Smooth muscle cell of the brain vasculature (primary cell): ENCODE results near the gene ZMIZ1.

ENCODE experiments used
- DNase-seq: peaks from one replicate; pipeline ENCODE4 v3.0.0-alpha.2; 2012; ENCODE audit warnings: low read depth, low spot score

ZMIZ1 gene

DNA sequence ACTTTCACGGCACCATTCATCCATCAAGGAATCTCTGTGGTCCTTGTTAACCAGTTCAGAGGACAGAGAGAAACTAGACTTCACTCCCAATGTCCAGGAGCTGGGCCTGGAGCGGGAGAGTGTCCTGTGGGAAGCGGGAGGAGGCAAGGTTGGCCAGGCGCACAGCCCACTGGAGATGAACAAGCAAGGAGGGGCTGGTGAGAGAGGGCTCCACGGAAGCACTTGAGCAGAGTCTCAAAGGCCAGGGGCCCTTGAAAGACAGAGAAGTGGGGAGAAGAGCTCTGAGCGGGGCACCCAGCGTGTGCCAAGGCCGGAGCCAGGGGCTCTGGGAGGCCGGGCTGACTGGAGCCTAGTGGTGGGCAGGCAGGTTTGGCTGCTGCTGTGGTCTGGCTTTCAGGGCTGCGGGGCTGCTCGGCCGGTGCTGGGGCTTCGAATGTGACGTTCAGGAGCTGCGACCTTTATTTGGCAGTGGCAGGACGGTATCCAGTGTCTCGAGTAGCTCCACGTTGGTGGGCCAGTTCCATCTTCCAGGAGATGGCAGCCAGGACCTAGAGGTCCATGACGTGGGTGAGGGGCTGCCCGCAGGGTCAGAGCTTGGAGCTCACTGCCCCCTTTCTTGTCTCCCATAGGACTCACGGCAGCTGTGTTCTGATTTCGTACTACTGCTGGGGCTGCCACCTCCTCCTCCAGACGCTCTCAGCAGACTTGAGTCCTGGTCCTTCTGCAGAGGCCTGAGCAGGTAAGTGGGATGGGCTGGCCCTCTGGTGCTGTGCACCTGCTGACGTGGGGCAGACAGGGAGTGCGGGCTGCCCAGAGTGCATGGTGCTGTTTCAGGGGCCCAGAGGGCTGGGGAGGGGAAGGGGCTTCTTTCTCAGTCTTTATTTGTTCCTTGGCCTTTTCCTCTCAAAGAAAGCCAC, 49.8 kb downstream of the ZMIZ1 start:
- DNase-seq, result no peak

DNA sequence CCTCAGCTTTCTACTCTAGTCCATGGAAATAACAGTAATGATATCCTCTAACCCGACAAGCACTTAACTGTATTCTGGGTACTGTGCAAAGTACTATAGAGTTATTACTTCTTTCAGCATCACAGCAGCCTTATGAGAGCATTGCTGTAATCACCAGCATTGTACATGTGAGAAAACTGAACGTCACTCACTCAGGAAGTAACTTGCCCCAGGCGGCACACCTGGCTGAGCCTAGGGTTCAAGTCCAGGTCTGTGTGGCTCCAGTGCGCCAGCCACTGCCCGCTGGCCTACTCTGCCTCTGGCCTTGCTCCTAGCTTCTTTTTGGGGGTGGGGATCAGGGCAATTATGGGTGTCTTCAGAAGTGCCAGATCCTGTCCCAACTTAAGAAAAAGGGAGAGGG, 50.5 kb downstream of the ZMIZ1 start:
- DNase-seq, result no peak

- peak; percentile 50 for DNase-seq
Measured at GRCh38 chr10:79123547-79123963, 54.8 kb downstream of the ZMIZ1 start.

DNA sequence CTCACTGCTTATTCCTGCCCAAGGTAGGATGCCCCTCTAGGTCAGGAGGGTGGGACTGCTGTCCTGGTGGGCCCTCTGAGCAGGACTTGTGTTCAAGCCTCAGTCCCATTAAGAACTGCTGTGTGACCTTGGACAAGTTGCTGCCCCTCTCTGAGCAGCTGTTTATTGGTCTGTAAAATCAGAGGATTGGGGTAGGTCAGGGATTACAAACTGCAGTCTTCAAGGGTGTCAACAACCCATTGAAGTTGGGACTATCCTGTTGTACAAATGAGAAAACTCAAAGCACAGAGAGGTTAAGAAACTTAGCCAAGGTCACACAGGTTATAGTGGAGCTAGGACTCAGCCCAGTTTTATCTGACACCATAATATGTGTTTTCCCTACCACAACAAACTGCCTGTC, 55.3 kb downstream of the ZMIZ1 start:
- no peak for DNase-seq

GRCh38 chr10:79125092-79125491, 56.3 kb downstream of the ZMIZ1 start:
- no peak for DNase-seq

DNA sequence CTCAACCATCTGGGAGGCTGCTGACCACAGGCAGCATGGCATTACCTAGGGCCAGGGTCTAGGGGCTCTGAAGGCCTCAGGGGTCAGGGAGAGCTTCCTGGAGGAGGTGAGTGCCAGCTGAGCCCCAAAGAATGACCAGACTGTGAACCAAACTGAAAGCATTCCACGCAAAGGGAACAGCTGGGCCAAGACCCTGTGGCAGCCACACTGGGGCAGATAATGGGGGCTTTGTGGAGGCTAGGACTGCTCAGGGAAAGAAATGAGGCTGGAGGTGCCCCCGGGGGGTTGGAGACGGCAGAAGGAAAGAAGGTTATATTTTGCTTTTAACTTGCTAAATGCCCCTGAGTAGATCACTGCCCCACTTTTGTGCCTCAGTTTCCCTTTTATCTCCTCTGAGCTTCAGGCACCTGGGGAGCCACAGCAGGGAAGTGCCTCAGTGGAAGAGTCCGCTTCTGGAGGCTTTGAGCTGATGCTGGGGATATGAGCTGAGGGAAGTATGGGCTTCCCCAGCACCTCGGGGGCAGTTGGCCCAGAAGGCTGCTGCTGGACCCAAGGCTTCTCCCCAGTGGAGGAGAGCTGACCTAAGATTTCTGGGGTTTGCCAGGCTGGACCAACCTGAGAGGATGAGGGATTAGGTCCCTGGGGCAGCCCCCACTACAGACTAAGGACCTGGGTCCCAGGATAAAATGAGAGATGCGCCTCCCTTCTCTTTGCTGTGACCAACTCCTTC, 57.8 kb downstream of the ZMIZ1 start:
- no peak for DNase-seq

DNA sequence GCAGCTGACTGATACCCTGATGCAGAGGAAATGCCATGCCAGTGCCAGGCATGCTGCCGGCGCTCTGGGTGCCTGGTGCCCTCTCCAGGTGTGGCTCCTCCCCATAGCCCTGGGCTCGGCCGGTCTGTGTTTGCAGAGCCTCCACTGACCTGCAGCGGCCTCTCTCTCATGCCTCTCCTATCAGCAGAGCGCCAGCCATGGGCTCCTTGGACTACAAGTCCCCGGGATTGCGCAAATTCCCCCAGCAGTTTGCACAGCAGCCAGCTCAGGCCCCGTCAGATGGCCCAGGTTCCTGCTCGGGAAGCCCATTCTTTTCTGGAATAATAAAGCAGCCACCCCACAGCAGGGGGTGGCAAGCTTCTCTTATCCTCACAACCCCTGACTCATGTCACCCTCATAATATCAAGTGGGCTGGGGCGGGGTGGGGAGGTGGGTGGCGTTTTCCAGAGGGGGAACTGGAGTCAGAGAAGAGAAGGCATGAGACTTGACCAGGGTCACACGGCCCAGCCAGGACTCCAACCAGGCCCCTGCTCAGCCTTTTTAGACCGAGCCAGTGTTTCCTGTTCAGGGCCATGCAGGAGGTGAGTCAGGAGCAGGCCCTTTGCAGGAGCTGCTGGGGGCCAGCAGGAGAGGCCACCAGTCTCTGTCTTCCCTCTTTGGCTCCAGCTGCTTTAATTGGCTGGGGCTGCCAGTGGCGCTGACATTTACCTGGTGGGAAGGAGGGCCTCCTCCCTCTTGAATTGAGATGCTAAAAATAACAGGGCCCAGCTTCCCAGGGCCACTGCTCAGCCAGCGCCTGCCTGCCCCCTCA, 58.6 kb downstream of the ZMIZ1 start:
- DNase-seq, result no peak

GRCh38 chr10:79128241-79128922, 59.6 kb downstream of the ZMIZ1 start:
- no peak for DNase-seq

GRCh38 chr10:79128923-79129305, 60.1 kb downstream of the ZMIZ1 start:
- no peak for DNase-seq

DNA sequence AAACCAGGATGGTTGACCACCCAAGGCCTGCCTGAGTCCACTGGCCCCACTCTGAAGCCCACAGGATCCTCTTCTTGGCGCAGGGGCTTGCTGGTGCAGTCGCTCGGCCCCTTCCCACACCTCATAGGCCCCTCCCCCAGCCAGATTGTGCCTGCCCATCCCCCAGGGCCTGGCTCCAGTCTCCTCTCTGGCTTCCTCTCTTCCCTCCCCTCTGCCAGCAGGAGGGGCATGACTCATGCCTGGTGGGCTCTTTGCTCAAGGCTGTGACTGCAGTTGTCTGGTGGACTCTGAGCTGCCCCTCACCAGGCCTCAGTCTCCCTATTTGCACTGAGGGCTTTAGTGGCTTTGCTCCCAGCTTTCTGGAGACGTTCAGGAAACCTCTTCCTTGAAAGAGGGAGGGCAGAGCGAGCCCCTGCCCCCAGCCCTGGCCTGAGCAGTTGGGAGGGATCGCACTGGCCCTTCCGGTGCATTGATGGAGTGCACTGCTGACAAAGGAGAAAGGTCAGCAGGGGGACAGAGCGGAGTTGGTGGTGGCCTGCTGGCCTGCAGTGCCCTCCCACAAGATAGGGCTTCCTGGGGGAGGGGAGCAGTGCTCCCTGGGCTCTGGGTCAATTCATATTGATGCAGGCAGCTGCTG, 60.7 kb downstream of the ZMIZ1 start:
- DNase-seq, result no peak

- no peak for DNase-seq
Measured at GRCh38 chr10:79130255-79130654, 61.5 kb downstream of the ZMIZ1 start.

- DNase-seq, result no peak
Measured at GRCh38 chr10:79130846-79131245, 62.1 kb downstream of the ZMIZ1 start.

DNA sequence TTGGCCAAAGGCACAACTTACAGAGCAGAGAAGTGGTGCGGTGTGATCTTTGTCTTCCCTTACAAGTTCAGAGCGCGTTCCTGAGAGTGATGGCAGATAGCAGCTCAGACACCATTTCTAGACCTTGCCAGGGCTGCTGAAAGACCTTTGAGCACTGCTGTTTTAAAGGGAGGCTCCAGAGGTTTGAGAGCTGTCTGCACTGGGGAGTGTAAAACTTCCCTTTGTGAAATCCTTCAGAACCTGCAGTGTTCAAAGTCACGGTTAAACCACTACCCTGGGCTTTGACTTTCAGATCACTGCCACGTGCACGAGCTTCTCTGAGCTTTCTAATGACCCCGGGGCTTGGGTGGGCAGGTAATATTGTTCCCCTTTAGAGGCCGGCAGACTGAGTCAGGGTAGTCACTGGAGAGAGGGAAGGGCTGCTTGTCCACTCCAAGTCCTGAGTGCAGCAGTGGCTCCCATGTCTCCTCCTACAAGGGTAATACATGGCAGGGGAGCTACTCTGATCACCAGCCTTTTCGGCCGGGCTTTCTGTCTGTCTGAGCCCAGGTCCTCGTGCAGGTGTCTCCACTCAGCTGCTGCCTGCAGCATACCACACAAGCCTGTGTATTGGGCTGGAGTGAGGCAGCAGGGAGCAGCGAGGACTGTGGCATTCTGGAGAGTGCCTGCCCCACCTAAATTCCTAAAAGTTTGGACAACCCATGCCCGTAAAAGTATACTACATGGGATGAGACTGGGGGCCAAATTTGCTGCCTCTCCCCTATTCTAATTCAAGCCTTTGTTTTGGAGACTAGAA, 63.3 kb downstream of the ZMIZ1 start:
- no peak for DNase-seq

- no peak for DNase-seq
Measured at GRCh38 chr10:79132681-79133381, 64.1 kb downstream of the ZMIZ1 start.

DNA sequence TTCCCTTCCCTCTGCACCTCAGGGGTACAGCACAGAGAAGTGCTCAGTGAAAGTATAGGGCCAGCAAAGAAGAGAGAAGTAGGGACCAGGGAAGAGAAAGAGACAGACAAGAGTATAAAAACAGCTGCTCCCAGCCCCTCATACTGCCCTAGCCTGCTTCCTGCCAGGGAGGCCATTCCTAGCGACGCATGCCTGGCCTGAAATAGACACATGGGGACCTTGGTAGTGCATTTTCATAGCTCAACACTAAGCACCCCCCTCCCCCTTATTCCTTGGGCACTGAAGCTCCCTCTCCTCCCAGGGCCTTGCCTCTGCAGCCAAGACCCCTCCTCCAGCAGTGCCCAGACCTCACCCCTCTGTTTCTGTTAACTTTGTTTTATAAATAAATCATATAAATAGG, 64.7 kb downstream of the ZMIZ1 start:
- no peak for DNase-seq

GRCh38 chr10:79135790-79136189, 67.0 kb downstream of the ZMIZ1 start:
- DNase-seq, result no peak

- no peak for DNase-seq
Measured at GRCh38 chr10:79136236-79137005, 67.7 kb downstream of the ZMIZ1 start.

GRCh38 chr10:79137300-79137756, 68.6 kb downstream of the ZMIZ1 start:
- DNase-seq, result no peak

DNA sequence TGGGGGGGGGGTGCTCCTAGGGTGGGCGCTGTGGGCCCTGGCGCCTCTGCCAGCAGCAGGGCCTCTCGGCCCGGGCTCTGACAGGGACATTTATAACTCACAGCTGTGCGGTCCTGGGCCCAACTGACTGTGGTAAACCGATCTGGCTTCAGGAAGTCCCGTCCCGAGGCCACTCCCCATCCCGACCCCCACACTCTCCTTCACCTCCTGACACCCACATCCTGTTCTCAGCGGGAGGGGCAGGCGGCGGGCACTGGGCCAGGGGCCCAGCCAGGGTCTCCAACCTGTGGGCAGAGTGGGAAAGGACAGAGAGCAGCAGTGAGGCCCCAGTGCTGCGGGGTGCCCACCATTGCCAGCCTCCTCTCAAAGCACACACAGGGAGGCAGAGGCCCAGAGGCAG, 69.1 kb downstream of the ZMIZ1 start:
- DNase-seq, result no peak
